Neural progenitor cell (in vitro differentiated cells): ENCODE data around the gene VIP. TPM values are rescaled to one million over a fixed set of nuclear protein-coding genes. Genes with fewer than 3 reads are reported as not detected.
A peak's percentile ranks its signal among the peaks of the same experiment; 100 is the strongest.
"Not testable (repeated sequence)": the region's sequence is repeated elsewhere in the genome, so short reads cannot be mapped to it uniquely, and the experiment has no call there.

Experiments
- DNase-seq: peaks from one replicate; pipeline ENCODE4 v3.0.0-alpha.2; 2016; ENCODE audit warnings: low spot score
- H2AFZ ChIP-seq: fragments of 200-600 bp; sonication (generic); replicated peaks from 2 replicates; pipeline ENCODE4 v1.6.1; 2016; ENCODE audit warnings: antibody characterized with exemption
- H3F3A ChIP-seq: fragments of 200-600 bp; sonication (generic); 2 replicates; pipeline ENCODE4 v1.6.1; 2016; ENCODE audit warnings: antibody characterized with exemption, low read depth
- H3K27ac ChIP-seq: fragments of 200-600 bp; sonication (generic); 2 replicates; pipeline ENCODE4 v1.5.1; 2016; ENCODE audit warnings: mild to moderate bottlenecking
- H3K27me3 ChIP-seq: fragments of 200-600 bp; sonication (generic); 2 replicates; pipeline ENCODE4 v1.6.1; 2016; ENCODE audit warnings: mild to moderate bottlenecking, moderate library complexity
- H3K36me3 ChIP-seq: fragments of 200-600 bp; sonication (generic); 2 replicates; pipeline ENCODE4 v1.5.1; 2016
- H3K4me1 ChIP-seq: fragments of 200-600 bp; sonication (generic); 2 replicates; pipeline ENCODE4 v1.6.1; 2016; ENCODE audit warnings: mixed run types
- H3K4me2 ChIP-seq: fragments of 200-600 bp; sonication (generic); 2 replicates; pipeline ENCODE4 v1.6.1; 2016
- H3K4me3 ChIP-seq: fragments of 200-600 bp; sonication (generic); 2 replicates; pipeline ENCODE4 v1.5.1; 2016
- H3K79me2 ChIP-seq: fragments of 200-600 bp; sonication (generic); 2 replicates; pipeline ENCODE4 v1.6.1; 2016; ENCODE audit warnings: low read depth
- H3K9ac ChIP-seq: fragments of 200-600 bp; sonication (generic); 2 replicates; pipeline ENCODE4 v1.6.1; 2016
- H3K9me3 ChIP-seq: fragments of 200-600 bp; sonication (generic); 2 replicates; pipeline ENCODE4 v1.5.1; 2016; ENCODE audit warnings: low read depth
- H4K20me1 ChIP-seq: fragments of 200-600 bp; sonication (generic); 2 replicates; pipeline ENCODE4 v1.6.1; 2016; ENCODE audit warnings: low read depth
- H3K27ac Mint-ChIP-seq: 3 replicates; pipeline ENCODE4 v1.8.0; 2021; ENCODE audit warnings: mixed read lengths
- H3K27me3 Mint-ChIP-seq: 2 replicates; pipeline ENCODE4 v1.8.0; 2022; ENCODE audit warnings: low read depth, mild to moderate bottlenecking, inconsistent platforms, moderate library complexity, mixed read lengths; ENCODE audit not compliant: insufficient read depth
- H3K36me3 Mint-ChIP-seq: 3 replicates; pipeline ENCODE4 v1.8.0; 2021; ENCODE audit warnings: mixed read lengths
- H3K4me1 Mint-ChIP-seq: 3 replicates; pipeline ENCODE4 v1.8.0; 2021; ENCODE audit warnings: mixed read lengths
- H3K4me3 Mint-ChIP-seq: 3 replicates; pipeline ENCODE4 v1.8.0; 2021; ENCODE audit warnings: mild to moderate bottlenecking, moderate library complexity, mixed read lengths
- H3K9me3 Mint-ChIP-seq: 3 replicates; pipeline ENCODE4 v1.8.0; 2020; ENCODE audit warnings: mixed read lengths
- CTCF ChIP-seq: fragments of 200-600 bp; sonication (generic); IDR thresholded peaks from 2 replicates; pipeline ENCODE4 v1.5.1; 2017; ENCODE audit warnings: antibody characterized with exemption, mild to moderate bottlenecking
- EZH2 ChIP-seq: fragments of 200-600 bp; sonication (generic); IDR thresholded peaks from 2 replicates; pipeline ENCODE4 v1.6.1; 2017; ENCODE audit warnings: antibody characterized with exemption, mild to moderate bottlenecking, moderate library complexity
- EZH2phosphoT487 ChIP-seq: fragments of 200-600 bp; sonication (generic); IDR thresholded peaks from 2 replicates; pipeline ENCODE4 v1.6.1; 2017; ENCODE audit warnings: antibody characterized with exemption
- total RNA-seq: library from RNA; depleted of rRNA; stranded (reverse); fragments of >200 nt; gene quantifications from 2 replicates; pipeline ENCODE4 v1.2.3, GENCODE V29; 2015; ENCODE audit warnings: low replicate concordance

Gene VIP
- not detected in 2 replicates for total RNA-seq

- no peaks in the 10 kb centered on the region for H3K36me3 ChIP-seq
- no peaks in the 10 kb centered on the region for H3K27me3 ChIP-seq
- no peak within 1 kb of the TSS for H3K4me3 ChIP-seq
- Mint-ChIP-seq H3K27ac (no peak within 1 kb of the TSS), H3K4me3 (no peak within 1 kb of the TSS), H3K4me1 (no peaks in the 10 kb centered on the region), H3K9me3 (no peaks in the 10 kb centered on the region), H3K36me3 (no peaks in the 10 kb centered on the region), H3K27me3 (peaks cover 2% of the 10 kb centered on the region)
- H3K4me2 ChIP-seq = no peak within 1 kb of the TSS
- no peak within 1 kb of the TSS for H3K9ac ChIP-seq
- H3K79me2 ChIP-seq = no peaks in the 10 kb centered on the region
- H3F3A ChIP-seq = no peaks in the 10 kb centered on the region
- no peaks in the 10 kb centered on the region for H3K9me3 ChIP-seq
- TF ChIP-seq EZH2 = no peak
- TF ChIP-seq CTCF = no peak
- TF ChIP-seq EZH2phosphoT487 = no peak
- no peaks in the 10 kb centered on the region for H3K4me1 ChIP-seq
- peak; percentile 82 for DNase-seq
- H4K20me1 ChIP-seq = no peaks in the 10 kb centered on the region
- no peak within 1 kb of the TSS for H3K27ac ChIP-seq
- no peak within 1 kb of the TSS for H2AFZ ChIP-seq
Observed at GRCh38 chr6:152750694-152751093, at the start of gene VIP. TSS of gene VIP (plus strand) at chr6:152750797. CDS start at chr6:152752178, 1,381 bp downstream.

- Histone ChIP-seq H3F3A (no peaks in the 10 kb centered on the region), H3K9ac (no peak overlapping the region), H3K4me3 (no peak overlapping the region), H3K27ac (no peak overlapping the region), H3K79me2 (no peaks in the 10 kb centered on the region), H3K36me3 (no peaks in the 10 kb centered on the region), H3K4me1 (no peaks in the 10 kb centered on the region), H4K20me1 (no peaks in the 10 kb centered on the region), H2AFZ (peak overlapping the region; percentile 18), H3K27me3 (no peaks in the 10 kb centered on the region), H3K4me2 (no peak overlapping the region), H3K9me3 (no peaks in the 10 kb centered on the region)
- Mint-ChIP-seq H3K36me3 (no peaks in the 10 kb centered on the region), H3K4me1 (no peaks in the 10 kb centered on the region), H3K27ac (no peak overlapping the region), H3K9me3 (no peaks in the 10 kb centered on the region), H3K27me3 (no peaks in the 10 kb centered on the region), H3K4me3 (no peak overlapping the region)
- TF ChIP-seq CTCF (peak; percentile 35), EZH2phosphoT487 (no peak)
- DNase-seq = no peak
Observed at GRCh38 chr6:152701081-152701862, 49.3 kb upstream of the VIP start.

GRCh38 chr6:152701863-152702401 lies 48.7 kb upstream of the VIP start:
- H4K20me1 ChIP-seq = no peaks in the 10 kb centered on the region
- no peaks in the 10 kb centered on the region for H3K36me3 ChIP-seq
- no peaks in the 10 kb centered on the region for H3K9me3 ChIP-seq
- Mint-ChIP-seq H3K4me1 (no peaks in the 10 kb centered on the region), H3K36me3 (no peaks in the 10 kb centered on the region), H3K27ac (no peak overlapping the region), H3K9me3 (no peaks in the 10 kb centered on the region), H3K4me3 (no peak overlapping the region), H3K27me3 (no peaks in the 10 kb centered on the region)
- no peak overlapping the region for H3K27ac ChIP-seq
- no peaks in the 10 kb centered on the region for H3F3A ChIP-seq
- TF ChIP-seq CTCF (no peak), EZH2phosphoT487 (no peak), EZH2 (no peak)
- H3K4me3 ChIP-seq = no peak overlapping the region
- DNase-seq = no peak
- no peaks in the 10 kb centered on the region for H3K79me2 ChIP-seq
- no peaks in the 10 kb centered on the region for H3K27me3 ChIP-seq
- no peak overlapping the region for H3K9ac ChIP-seq
- H3K4me2 ChIP-seq = no peak overlapping the region
- H3K4me1 ChIP-seq = no peaks in the 10 kb centered on the region
- H2AFZ ChIP-seq = no peak overlapping the region

- not testable (repeated sequence) for H3K4me3 Mint-ChIP-seq, H3K79me2 ChIP-seq, H3K9me3 Mint-ChIP-seq, H3F3A ChIP-seq, H3K4me1 ChIP-seq, H3K36me3 ChIP-seq, H3K27me3 Mint-ChIP-seq, H2AFZ ChIP-seq, H3K27ac ChIP-seq, H3K27ac Mint-ChIP-seq, H3K4me2 ChIP-seq, H3K4me3 ChIP-seq, H4K20me1 ChIP-seq, DNase-seq, H3K36me3 Mint-ChIP-seq, H3K9me3 ChIP-seq, H3K27me3 ChIP-seq, H3K4me1 Mint-ChIP-seq, H3K9ac ChIP-seq
Observed at GRCh38 chr6:152703750-152704149, 46.8 kb upstream of the VIP start.
